Measurements from ENCODE around the gene YIF1A. TPM values are rescaled to one million over a fixed set of nuclear protein-coding genes. Genes with fewer than 3 reads are reported as not detected.
A peak's percentile ranks its signal among the peaks of the same experiment; 100 is the strongest.

YIF1A gene
- total RNA-seq, 4 donors from 2014 or later = 55.3 to 76.2 (median 74.1) TPM

GRCh38 chr11:66310324-66310723 lies 21.4 kb upstream of the YIF1A start:
- intact Hi-C loops (cut with DNase I; ENCODE audit: low total_unique reads) = no loop called here
- no peak overlapping the region for H3K4me3 ChIP-seq (ENCODE audit: low read depth, poor library complexity, severe bottlenecking)
- TF ChIP-seq, protein P1, sequence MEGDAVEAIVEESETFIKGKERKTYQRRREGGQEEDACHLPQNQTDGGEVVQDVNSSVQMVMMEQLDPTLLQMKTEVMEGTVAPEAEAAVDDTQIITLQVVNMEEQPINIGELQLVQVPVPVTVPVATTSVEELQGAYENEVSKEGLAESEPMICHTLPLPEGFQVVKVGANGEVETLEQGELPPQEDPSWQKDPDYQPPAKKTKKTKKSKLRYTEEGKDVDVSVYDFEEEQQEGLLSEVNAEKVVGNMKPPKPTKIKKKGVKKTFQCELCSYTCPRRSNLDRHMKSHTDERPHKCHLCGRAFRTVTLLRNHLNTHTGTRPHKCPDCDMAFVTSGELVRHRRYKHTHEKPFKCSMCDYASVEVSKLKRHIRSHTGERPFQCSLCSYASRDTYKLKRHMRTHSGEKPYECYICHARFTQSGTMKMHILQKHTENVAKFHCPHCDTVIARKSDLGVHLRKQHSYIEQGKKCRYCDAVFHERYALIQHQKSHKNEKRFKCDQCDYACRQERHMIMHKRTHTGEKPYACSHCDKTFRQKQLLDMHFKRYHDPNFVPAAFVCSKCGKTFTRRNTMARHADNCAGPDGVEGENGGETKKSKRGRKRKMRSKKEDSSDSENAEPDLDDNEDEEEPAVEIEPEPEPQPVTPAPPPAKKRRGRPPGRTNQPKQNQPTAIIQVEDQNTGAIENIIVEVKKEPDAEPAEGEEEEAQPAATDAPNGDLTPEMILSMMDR (IDR thresholded peaks at IDR 0.05) = no peak
- TF ChIP-seq POLR2A (IDR thresholded peaks at IDR 0.05) = no peak
- DNase-seq (ENCODE audit: low spot score in 2 of 2) = peak in 1 of 2 donors; percentile 83
- 77 to 90% methylated on average over 8 of the region's 8 CpGs for WGBS, 2 donors

DNA sequence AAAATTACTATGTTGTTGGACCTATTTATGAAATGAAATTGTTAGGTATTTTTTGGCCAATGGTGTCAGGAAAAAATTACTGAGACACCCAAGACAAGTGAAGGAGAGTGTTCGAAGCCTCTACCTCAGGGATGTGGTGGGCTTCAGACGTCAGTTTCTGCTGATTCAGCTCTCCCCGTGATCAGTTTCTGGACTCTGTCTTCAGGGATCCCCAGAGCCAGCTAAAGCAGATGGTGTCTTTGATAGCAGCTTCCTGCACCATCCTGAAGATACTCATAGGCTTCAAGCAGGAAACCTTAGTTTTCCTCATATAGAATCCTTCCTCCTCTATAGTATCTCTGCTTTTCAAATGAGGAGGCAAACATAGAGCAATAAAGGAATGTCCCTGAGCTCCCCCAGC lies 20.5 kb upstream of the YIF1A start:
- 72% methylated on average over 3 of the region's 3 CpGs for WGBS, 2 donors
- TF ChIP-seq, protein P1 (IDR thresholded peaks at IDR 0.05) = no peak
- no peak for TF ChIP-seq POLR2A (IDR thresholded peaks at IDR 0.05)

GRCh38 chr11:66302656-66303055 lies 13.7 kb upstream of the YIF1A start:
- no peak for DNase-seq (ENCODE audit: low spot score in 2 of 2)
- TF ChIP-seq POLR2A (IDR thresholded peaks at IDR 0.05) = no peak
- TF ChIP-seq, protein P1 (IDR thresholded peaks at IDR 0.05) = no peak
- intact Hi-C loops (cut with DNase I; ENCODE audit: low total_unique reads) = no loop called here
- 86 to 89% methylated on average over 12 of the region's 12 CpGs for WGBS, 2 donors
- H3K4me3 ChIP-seq (ENCODE audit: low read depth, poor library complexity, severe bottlenecking) = no peak overlapping the region

More for the DNA sequence above, 20.5 kb upstream of the YIF1A start:
- DNase-seq (ENCODE audit: low spot score in 2 of 2) = no peak
- H3K4me3 ChIP-seq (ENCODE audit: low read depth, poor library complexity, severe bottlenecking) = no peak overlapping the region
- intact Hi-C loops (cut with DNase I; ENCODE audit: low total_unique reads) = loop anchor here (5.0 kb wide), 1 partner anchor 78 kb away; no protein-coding TSS in a partner anchor

DNA sequence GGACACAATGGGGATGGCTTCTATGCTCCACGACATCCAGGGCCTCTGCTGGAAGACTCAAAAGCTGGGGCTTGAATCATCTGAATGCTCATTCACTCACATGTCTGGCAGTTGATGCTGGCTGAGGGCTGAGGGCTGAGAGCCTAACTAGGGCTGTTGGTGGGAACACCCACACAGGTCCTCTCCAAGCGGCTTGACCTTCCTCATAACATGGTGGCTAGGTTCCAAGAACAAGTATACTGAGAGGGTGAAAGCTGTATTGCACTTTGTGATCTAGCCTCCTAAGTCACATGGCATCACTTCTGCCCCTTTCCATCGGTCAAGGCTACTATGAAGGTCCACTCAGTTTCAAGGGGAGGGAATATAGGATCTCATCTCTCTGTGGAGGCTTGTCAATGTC lies 10.2 kb upstream of the YIF1A start:
- intact Hi-C loops (cut with DNase I; ENCODE audit: low total_unique reads) = no loop called here
- no peak for TF ChIP-seq POLR2A (IDR thresholded peaks at IDR 0.05)
- TF ChIP-seq, protein P1 (IDR thresholded peaks at IDR 0.05) = no peak
- 65 to 81% methylated on average over 3 of the region's 3 CpGs for WGBS, 2 donors
- no peak for DNase-seq (ENCODE audit: low spot score in 2 of 2)
- no peak overlapping the region for H3K4me3 ChIP-seq (ENCODE audit: low read depth, poor library complexity, severe bottlenecking)

DNA sequence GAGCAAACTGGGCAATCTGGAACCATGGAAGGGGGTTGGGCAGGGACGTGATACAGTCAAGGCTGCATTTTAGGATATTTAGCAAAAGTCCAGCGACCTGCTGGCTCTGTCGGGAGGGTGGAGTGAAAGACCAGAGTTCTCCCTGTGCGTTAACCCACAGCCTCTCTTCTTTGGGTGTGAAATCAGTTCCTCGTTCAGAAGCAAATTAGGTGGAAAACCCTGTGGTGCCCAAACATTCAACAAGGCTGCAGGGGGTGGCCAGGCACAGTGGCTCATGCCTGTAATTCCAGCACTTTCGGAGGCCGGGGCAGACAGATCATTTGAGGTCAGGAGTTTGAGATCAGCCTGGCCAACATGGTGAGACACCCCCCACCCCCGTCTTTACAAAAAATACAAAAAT lies 8.7 kb upstream of the YIF1A start:
- TF ChIP-seq POLR2A (IDR thresholded peaks at IDR 0.05) = no peak
- TF ChIP-seq, protein P1 (IDR thresholded peaks at IDR 0.05) = no peak
- DNase-seq (ENCODE audit: low spot score in 2 of 2) = no peak
- intact Hi-C loops (cut with DNase I; ENCODE audit: low total_unique reads) = no loop called here
- 66 to 74% methylated on average over 8 of the region's 8 CpGs for WGBS, 2 donors
- H3K4me3 ChIP-seq (ENCODE audit: low read depth, poor library complexity, severe bottlenecking) = no peak overlapping the region

All from lower leg skin (tissue), 4 donors.